ENCODE data around the gene ADGRA1. TPM values are rescaled to one million over a fixed set of nuclear protein-coding genes. Genes with fewer than 3 reads are reported as not detected.
"Not testable (repeated sequence)": the region's sequence is repeated elsewhere in the genome, so short reads cannot be mapped to it uniquely, and the experiment has no call there.

ADGRA1 gene
- total and polyA plus RNA-seq, 2 donors (not counting 1 experiment from before 2014, with no cell fraction given): not detected

DNA sequence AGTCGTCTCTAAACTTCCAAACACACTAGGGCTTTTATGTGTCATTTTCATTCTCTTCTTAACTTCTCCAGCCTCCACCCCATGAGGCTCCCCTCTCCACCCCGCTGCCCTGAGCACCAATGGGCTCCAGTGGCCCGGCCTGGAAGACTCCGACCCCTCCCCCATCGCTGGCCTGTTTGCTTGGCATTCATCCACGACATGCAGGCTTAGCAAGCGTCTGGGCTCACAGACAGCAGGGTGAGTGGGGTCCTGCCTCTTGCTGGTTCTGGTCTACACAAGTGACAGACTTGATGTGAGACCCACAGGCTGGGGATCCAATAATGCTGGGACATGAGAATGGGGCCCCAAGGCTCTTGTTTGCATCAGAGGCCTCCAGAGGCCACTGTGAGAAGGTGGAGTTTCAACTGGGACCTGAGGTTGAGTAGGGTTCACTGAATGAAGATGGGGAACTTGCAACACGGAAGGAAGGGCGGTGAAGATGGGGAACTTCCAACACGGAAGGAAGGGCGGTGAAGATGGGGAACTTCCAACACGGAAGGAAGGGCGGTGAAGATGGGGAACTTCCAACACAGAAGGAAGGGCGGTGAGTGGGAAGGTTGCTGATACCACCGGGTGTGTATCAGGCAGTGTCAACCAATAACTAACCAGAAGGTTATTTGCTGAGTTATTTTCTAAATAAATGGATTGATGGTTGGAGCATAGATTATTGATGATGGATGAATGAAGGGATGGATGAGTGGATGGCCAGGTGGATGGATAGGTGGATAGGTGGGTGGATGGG lies 86.3 kb downstream of the ADGRA1 start:
- Histone ChIP-seq H3K27me3 (ENCODE audit: control insufficient read depth, insufficient read depth, low read length) (no peaks in the 10 kb centered on the region), H3K79me2 (ENCODE audit: control insufficient read depth, insufficient read depth, low read length) (no peaks in the 10 kb centered on the region), H3K4me1 (ENCODE audit: control insufficient read depth, extremely low read depth, insufficient read depth, low read length) (no peaks in the 10 kb centered on the region), H4K20me1 (ENCODE audit: control insufficient read depth, extremely low read depth, insufficient read depth, low read length) (no peaks in the 10 kb centered on the region), H3K36me3 (ENCODE audit: control insufficient read depth, insufficient read depth, low read length) (no peaks in the 10 kb centered on the region), H2AFZ (ENCODE audit: low read length) (no peak overlapping the region), H3K9ac (ENCODE audit: insufficient read depth, low read length) (no peak overlapping the region), H3K4me3 (replicated peaks in 1 of 4; ENCODE audit: control extremely low read depth in 1 of 4, insufficient read depth in 1 of 4, low read depth in 3 of 4, low read length in 4 of 4) (no peak overlapping the region), H3K27ac (ENCODE audit: insufficient read depth, low read length) (no peak overlapping the region), H3K4me2 (ENCODE audit: extremely low read depth, insufficient read depth, low read length) (no peak overlapping the region), H3K9me3 (ENCODE audit: control insufficient read depth, insufficient read depth, low read depth, low read length) (peaks cover 13% of the 10 kb centered on the region)
- TF ChIP-seq EZH2 (IDR thresholded peaks at IDR 0.05; ENCODE audit: low read length, missing control alignments): no peak
- TF ChIP-seq, protein P1, sequence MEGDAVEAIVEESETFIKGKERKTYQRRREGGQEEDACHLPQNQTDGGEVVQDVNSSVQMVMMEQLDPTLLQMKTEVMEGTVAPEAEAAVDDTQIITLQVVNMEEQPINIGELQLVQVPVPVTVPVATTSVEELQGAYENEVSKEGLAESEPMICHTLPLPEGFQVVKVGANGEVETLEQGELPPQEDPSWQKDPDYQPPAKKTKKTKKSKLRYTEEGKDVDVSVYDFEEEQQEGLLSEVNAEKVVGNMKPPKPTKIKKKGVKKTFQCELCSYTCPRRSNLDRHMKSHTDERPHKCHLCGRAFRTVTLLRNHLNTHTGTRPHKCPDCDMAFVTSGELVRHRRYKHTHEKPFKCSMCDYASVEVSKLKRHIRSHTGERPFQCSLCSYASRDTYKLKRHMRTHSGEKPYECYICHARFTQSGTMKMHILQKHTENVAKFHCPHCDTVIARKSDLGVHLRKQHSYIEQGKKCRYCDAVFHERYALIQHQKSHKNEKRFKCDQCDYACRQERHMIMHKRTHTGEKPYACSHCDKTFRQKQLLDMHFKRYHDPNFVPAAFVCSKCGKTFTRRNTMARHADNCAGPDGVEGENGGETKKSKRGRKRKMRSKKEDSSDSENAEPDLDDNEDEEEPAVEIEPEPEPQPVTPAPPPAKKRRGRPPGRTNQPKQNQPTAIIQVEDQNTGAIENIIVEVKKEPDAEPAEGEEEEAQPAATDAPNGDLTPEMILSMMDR (conservative IDR thresholded peaks at IDR 0.05 in 1 of 2, IDR thresholded peaks at IDR 0.05 in 1 of 2; ENCODE audit: low read depth in 1 of 2, low read length in 2 of 2): no peak
- DNase-seq (ENCODE audit: low read depth in 2 of 2): no peak

DNA sequence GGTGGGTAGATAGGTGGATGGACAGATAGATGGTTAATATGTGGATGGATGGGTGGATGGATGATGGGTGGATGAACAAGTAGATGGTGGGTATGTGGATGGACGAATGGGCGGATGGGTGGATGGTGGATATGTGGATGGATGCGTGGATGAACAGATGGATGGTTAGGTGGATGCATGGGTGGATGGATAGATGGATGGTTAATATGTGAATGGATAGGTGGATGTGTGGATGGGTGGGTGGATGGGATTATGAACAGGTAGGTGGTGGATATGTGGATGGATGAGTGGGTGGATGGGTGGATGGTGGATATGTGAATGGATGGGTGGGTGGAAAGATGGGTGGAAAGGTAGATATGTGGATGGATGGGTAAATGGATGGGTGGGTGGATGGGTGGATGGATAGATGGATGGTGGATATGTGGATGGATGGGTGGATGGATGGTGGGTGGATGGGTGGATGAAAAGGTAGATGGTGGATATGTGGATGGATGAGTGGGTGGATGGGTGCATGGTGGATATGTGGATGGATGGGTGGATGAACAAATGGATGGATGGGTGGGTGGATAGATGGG lies 87.1 kb downstream of the ADGRA1 start:
- Histone ChIP-seq H3K4me1 (ENCODE audit: control insufficient read depth, extremely low read depth, insufficient read depth, low read length) (no peaks in the 10 kb centered on the region), H3K9me3 (ENCODE audit: control insufficient read depth, insufficient read depth, low read depth, low read length) (peaks cover 13% of the 10 kb centered on the region), H3K27ac (ENCODE audit: insufficient read depth, low read length) (no peak overlapping the region), H4K20me1 (ENCODE audit: control insufficient read depth, extremely low read depth, insufficient read depth, low read length) (no peaks in the 10 kb centered on the region), H3K9ac (ENCODE audit: insufficient read depth, low read length) (no peak overlapping the region), H2AFZ (ENCODE audit: low read length) (no peak overlapping the region), H3K27me3 (ENCODE audit: control insufficient read depth, insufficient read depth, low read length) (no peaks in the 10 kb centered on the region), H3K4me3 (replicated peaks in 1 of 4; ENCODE audit: control extremely low read depth in 1 of 4, insufficient read depth in 1 of 4, low read depth in 3 of 4, low read length in 4 of 4) (no peak overlapping the region), H3K79me2 (ENCODE audit: control insufficient read depth, insufficient read depth, low read length) (no peaks in the 10 kb centered on the region), H3K4me2 (ENCODE audit: extremely low read depth, insufficient read depth, low read length) (no peak overlapping the region), H3K36me3 (ENCODE audit: control insufficient read depth, insufficient read depth, low read length) (no peaks in the 10 kb centered on the region)
- TF ChIP-seq EZH2 (IDR thresholded peaks at IDR 0.05; ENCODE audit: low read length, missing control alignments): no peak
- TF ChIP-seq, protein P1 (conservative IDR thresholded peaks at IDR 0.05 in 1 of 2, IDR thresholded peaks at IDR 0.05 in 1 of 2; ENCODE audit: low read depth in 1 of 2, low read length in 2 of 2): no peak
- no peak for DNase-seq (ENCODE audit: low read depth in 2 of 2)

DNA sequence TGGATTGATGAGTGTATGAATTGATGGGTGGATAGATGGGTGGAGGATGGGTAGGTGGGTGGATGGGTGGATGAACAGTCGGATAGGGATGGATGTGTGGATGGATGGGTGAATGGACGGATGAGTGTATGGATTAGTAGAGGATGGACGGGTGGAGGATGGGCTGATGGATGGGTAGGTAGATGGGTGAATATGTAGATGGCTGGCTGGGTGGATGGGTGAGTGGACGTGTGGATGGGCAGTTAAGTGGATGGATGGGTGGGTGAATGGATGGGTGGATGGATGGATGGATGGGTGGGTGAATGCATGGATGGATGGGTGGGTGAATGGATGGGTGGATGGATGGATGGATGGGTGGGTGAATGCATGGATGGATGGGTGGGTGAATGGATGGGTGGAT lies 87.9 kb downstream of the ADGRA1 start:
- not testable (repeated sequence) for H3K27me3 ChIP-seq (ENCODE audit: control insufficient read depth, insufficient read depth, low read length); H3K4me2 ChIP-seq (ENCODE audit: extremely low read depth, insufficient read depth, low read length); H3K79me2 ChIP-seq (ENCODE audit: control insufficient read depth, insufficient read depth, low read length); DNase-seq (ENCODE audit: low read depth in 2 of 2); H3K4me1 ChIP-seq (ENCODE audit: control insufficient read depth, extremely low read depth, insufficient read depth, low read length); H4K20me1 ChIP-seq (ENCODE audit: control insufficient read depth, extremely low read depth, insufficient read depth, low read length); H2AFZ ChIP-seq (ENCODE audit: low read length); H3K4me3 ChIP-seq (replicated peaks in 1 of 4; ENCODE audit: control extremely low read depth in 1 of 4, insufficient read depth in 1 of 4, low read depth in 3 of 4, low read length in 4 of 4); H3K36me3 ChIP-seq (ENCODE audit: control insufficient read depth, insufficient read depth, low read length); H3K9ac ChIP-seq (ENCODE audit: insufficient read depth, low read length); H3K27ac ChIP-seq (ENCODE audit: insufficient read depth, low read length)
- H3K9me3 ChIP-seq (ENCODE audit: control insufficient read depth, insufficient read depth, low read depth, low read length): peaks cover 13% of the 10 kb centered on the region
